Choroid plexus epithelial cell (primary cell): ENCODE results near the gene KLHDC8A.
"Not testable (repeated sequence)": the region's sequence is repeated elsewhere in the genome, so short reads cannot be mapped to it uniquely, and the experiment has no call there.

ENCODE experiments used
- DNase-seq: peaks from one replicate; pipeline ENCODE4 v3.0.0-alpha.2; 2010; ENCODE audit warnings: low read depth
- H3K4me3 ChIP-seq: 2 replicates; pipeline ENCODE4 v1.5.1; 2011; ENCODE audit warnings: low read depth, mild to moderate bottlenecking, control low read depth, low read length, moderate library complexity
- CTCF ChIP-seq: conservative IDR thresholded peaks from 2 replicates; pipeline ENCODE4 v1.5.1; 2011; ENCODE audit warnings: low read depth, mild to moderate bottlenecking, control low read depth, inconsistent platforms, low read length, moderate library complexity

KLHDC8A gene

GRCh38 chr1:205370780-205371179, 14.1 kb upstream of the KLHDC8A start:
- no peak overlapping the region for H3K4me3 ChIP-seq
- DNase-seq, result no peak
- no peak for TF ChIP-seq CTCF

DNA sequence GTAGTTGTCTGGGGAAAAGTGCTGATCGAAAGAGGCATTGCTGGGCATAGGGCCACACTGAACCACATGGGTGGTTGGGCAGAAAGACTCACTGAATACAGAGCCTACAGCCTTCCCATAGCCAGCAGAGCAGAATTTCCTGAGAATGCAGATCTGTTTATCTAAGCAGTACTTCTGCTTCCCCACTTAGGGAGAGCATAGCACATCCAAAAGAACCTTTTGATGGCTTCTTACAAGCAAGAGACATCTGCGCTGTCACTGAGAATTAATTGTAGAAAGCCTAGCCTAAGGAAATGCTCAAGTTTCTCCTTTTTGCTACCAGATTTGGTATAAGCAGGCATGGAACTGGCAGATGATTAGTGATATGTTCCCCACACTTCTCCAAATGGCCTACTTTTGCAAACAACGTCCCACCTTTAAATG, 13.0 kb upstream of the KLHDC8A start:
- TF ChIP-seq CTCF, result no peak
- peak; percentile 30 for DNase-seq

DNA sequence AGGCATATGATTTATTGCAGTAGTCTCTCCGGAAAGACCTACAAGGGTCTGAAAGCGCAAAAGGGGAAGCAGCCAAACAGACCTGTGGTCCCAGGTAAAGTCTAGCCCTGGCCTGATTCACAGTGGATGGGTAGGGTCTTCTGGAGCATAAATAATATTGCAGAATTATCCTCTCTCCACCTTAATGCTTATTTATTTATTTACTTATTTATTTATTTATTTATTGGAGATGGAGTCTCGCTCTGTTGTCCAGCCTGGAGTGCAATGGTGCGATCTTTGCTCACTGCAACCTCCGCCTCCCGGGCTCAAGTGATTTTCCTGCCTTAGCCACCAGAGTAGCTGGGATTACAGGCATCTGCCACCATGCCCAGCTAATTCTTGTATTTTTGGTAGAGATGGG, 11.8 kb upstream of the KLHDC8A start:
- DNase-seq, result no peak
- TF ChIP-seq CTCF, result no peak
- no peak overlapping the region for H3K4me3 ChIP-seq

More for the DNA sequence above, 13.0 kb upstream of the KLHDC8A start:
- H3K4me3 ChIP-seq, result no peak overlapping the region

GRCh38 chr1:205365945-205366463, 9.3 kb upstream of the KLHDC8A start:
- DNase-seq, result no peak
- no peak overlapping the region for H3K4me3 ChIP-seq
- no peak for TF ChIP-seq CTCF

- not testable (repeated sequence) for H3K4me3 ChIP-seq, DNase-seq
Observed at GRCh38 chr1:205365086-205365485, 8.4 kb upstream of the KLHDC8A start.

DNA sequence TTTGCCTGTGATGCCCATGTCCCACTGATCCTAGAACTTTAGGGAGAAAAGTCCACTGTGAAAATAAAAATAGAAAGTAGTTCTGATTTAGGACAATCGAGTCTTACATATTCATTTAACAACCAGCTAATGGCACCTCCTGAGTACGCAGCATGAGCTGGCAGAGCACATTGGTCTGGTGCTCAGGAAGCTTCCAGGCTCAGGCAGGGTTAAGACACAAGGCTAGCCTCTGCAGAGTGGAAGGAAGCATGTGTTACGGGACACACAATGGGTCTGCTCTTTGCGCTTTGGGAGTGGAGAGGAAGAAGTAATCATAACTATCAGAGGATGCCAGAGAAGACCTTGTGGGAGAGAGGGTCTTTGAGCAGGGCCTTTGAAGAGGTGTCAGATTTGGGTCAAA, 4.2 kb upstream of the KLHDC8A start:
- H3K4me3 ChIP-seq, result no peak overlapping the region
- no peak for TF ChIP-seq CTCF
- DNase-seq, result no peak

- TF ChIP-seq CTCF, result no peak
- DNase-seq, result no peak
Observed at GRCh38 chr1:205359771-205360565, 3.2 kb upstream of the KLHDC8A start.

More at GRCh38 chr1:205359771-205360565, 3.2 kb upstream of the KLHDC8A start:
- H3K4me3 ChIP-seq, result no peak overlapping the region
